ENCODE measurements around the gene CLPTM1L.
A peak's percentile ranks its signal among the peaks of the same experiment; 100 is the strongest.
"Not testable (repeated sequence)": the region's sequence is repeated elsewhere in the genome, so short reads cannot be mapped to it uniquely, and the experiment has no call there.

Gene CLPTM1L

GRCh38 chr5:1289559-1289958, 55.3 kb downstream of the CLPTM1L start:
- not testable (repeated sequence) for ATAC-seq, DNase-seq

GRCh38 chr5:1288439-1289335, 56.2 kb downstream of the CLPTM1L start:
- no peak for ATAC-seq
- DNase-seq, result no peak

DNA sequence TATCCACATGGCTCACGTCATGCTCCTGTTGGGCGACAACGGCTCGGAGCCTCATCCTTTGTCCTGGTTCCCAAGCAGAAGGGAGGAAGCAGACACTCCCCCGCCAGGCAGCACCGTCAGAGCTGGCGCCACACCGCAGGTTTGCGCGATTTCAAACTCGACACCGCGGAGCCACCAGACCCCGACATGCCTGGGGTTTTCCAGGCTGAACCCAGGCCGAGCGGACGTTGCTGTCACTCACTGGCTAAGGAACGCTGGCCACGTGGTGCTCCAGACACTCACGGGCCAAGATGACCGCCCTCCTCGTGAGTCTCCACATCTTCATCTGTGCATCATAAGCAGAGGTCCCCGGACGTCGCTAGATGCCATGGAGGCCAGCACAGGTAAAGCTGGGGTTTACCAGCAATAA, 59.0 kb downstream of the CLPTM1L start:
- ATAC-seq (no peak), DNase-seq (no peak)

- DNase-seq (no peak), ATAC-seq (no peak)
Measured at GRCh38 chr5:1285141-1285540, 59.8 kb downstream of the CLPTM1L start.

DNA sequence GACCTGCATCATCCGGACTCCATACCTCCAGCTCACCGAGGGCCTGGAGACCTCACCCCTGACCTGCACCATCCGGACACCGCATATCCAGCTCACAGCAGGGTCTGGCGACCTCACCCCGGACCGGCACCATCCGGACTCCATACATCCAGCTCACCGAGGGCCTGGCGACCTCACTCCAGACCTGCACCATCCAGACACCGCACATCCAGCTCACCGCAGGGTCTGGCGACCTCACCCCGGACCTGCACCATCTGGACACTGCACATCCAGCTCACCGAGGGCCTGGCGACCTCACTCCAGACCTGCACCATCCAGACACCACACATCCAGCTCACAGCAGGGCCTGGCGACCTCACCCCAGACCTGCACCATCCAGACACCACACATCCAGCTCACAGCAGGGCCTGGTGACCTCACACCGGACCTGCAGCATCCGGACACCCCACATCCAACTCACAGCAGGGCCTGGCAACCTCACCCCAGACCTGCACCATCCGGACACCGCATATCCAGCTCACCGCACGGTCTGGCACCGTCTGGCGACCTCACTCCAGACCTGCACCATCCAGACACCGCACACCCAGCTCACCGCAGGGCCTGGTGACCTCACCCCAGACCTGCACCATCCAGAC, 60.4 kb downstream of the CLPTM1L start:
- ATAC-seq, result not testable (repeated sequence)

DNA sequence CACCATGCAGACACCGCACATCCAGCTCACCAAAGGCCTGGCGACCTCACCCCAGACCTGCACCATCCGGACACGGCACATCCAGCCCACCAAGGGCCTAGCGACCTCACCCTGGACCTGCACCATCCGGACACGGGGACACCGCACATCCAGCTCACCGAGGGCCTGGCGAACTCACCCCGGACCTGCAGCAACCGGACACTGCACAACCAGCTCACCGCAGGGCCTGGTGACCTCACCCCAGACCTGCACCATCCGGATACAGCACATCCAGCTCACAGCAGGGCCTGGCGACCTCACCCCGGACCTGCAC, 61.2 kb downstream of the CLPTM1L start:
- not testable (repeated sequence) for ATAC-seq, DNase-seq

More for the DNA sequence above, 60.4 kb downstream of the CLPTM1L start:
- DNase-seq, result not testable (repeated sequence)

DNA sequence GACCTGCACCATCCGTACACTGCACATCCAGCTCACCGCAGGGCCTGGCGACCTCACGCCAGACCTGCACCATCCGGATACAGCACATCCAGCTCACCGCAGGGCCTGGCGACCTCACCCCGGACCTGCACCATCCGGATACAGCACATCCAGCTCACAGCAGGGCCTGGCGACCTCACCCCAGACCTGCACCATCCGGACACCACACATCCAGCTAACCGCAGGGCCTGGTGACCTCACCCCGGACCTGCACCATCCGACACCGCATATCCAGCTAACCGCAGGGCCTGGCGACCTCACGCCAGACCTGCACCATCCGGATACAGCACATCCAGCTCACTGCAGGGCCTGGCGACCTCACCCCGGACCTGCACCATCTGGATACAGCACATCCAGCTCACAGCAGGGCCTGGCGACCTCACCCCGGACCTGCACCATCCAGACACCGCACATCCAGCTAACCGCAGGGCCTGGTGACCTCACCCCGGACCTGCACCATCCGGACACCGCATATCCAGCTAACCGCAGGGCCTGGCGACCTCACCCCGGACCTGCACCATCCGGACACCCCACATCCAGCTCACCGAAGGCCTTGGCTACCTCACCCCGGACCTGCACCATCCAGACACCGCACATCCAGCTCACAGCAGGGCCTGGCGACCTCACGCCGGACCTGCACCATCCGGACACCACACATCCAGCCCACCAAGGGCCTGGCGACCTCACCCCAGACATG, 61.7 kb downstream of the CLPTM1L start:
- DNase-seq, ATAC-seq: not testable (repeated sequence)

DNA sequence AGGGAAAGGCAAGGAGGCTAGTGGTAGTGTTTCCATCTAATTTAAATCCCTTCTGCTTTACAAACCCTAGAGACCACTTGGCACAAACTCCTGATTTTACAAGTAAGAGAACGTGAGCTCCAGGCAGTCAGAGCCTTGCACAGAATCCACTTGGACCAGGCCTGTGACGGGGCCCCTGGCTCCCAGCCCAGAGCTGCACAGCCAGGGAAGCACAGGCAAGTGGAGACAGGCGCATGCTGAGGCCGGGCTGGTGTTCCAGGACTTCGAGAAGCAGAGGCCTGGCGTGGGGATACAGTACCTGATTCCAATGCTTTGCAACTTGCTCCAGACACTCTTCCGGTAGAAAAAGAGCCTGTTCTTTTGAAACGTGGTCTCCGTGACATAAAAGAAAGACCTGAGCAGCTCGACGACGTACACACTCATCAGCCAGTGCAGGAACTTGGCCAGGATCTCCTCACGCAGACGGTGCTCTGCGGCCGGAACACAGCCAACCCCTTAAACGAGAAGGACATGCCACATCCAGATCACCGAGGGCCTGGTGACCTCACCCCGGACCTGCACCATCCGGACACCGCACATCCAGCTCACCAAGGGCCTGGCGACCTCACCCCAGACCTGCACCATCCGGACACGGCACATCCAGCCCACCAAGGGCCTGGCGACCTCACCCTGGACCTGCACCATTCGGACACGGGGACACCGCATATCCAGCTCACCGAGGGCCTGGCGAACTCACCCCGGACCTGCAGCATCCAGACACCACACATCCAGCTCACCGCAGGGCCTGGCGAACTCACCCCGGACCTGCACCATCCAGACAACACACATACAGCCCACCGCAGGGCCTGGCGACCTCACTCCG, 62.5 kb downstream of the CLPTM1L start:
- DNase-seq, result no peak
- ATAC-seq, result no peak

- DNase-seq (no peak), ATAC-seq (no peak)
Measured at GRCh38 chr5:1281038-1281882, 63.6 kb downstream of the CLPTM1L start.

- ATAC-seq (no peak), DNase-seq (no peak)
Measured at GRCh38 chr5:1280177-1281037, 64.5 kb downstream of the CLPTM1L start.

DNA sequence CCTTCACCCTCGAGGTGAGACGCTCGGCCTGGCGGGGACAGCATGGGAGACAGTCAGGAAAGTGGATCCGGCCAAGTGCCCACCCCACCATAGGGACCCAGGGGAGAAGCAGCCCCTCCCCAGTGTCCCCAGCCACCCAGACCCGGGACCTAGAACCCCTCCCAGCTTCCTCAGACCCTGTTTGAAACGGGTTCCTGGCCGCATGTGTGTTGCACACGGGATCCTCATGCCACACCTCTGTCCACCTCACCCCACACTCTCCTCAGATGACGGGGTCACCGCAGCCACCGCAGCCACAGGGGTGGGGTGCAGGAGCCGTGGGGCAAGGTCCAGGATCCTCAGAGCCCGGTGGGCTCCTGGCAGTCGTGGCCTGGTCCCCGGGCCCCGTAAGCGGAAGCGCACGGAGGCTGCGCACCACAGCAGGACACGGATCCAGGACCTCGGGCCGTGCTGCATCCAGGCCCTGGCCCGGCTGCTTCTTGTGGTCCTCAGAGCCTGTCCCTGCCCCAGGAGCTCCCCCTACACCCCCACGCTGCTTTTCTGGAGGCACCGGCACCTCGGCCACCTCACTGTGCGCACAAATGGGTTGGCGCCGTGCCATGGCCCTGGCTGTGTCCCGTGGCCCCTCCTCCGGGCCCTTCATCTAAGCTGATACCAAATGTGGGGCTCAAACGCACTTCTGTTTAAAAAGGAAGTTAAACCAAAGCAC, 65.3 kb downstream of the CLPTM1L start:
- ATAC-seq (no peak), DNase-seq (no peak)

- ATAC-seq (peak; percentile 16), DNase-seq (no peak)
Measured at GRCh38 chr5:1278656-1279442, 66.0 kb downstream of the CLPTM1L start.

GRCh38 chr5:1278216-1278615, 66.7 kb downstream of the CLPTM1L start:
- DNase-seq (no peak), ATAC-seq (no peak)

GRCh38 chr5:1277781-1278180, 67.1 kb downstream of the CLPTM1L start:
- DNase-seq, result no peak

GRCh38 chr5:1277331-1277730, 67.6 kb downstream of the CLPTM1L start:
- no peak for ATAC-seq
- no peak for DNase-seq

More at GRCh38 chr5:1277781-1278180, 67.1 kb downstream of the CLPTM1L start:
- ATAC-seq, result no peak

DNA sequence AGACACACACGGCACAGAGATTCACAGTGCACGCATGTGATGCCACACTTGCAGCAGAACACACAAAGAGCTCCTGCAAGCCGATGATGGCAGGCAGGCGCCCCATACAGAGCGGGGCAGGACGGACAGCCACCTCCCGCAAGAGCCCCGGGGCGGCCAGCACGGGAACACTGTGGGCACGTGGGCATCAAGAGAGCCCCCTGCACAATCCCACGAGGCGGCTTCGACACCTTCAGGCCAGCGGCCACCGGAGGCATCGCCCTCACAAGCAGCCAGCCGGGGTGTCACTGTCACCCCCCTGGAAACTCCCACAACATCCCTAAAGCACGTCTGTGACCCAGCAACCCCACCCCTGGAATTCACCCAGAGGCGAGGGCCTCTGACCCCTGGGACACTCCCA, 68.0 kb downstream of the CLPTM1L start:
- no peak for DNase-seq
- no peak for ATAC-seq

GRCh38 chr5:1275397-1276391, 69.2 kb downstream of the CLPTM1L start:
- DNase-seq, ATAC-seq: not testable (repeated sequence)
